ENCODE results near the gene RAB4A.

RAB4A gene

GRCh38 chr1:229302740-229303139 lies 31.8 kb downstream of the RAB4A start:
- no peak for TF ChIP-seq CTCF (conservative IDR thresholded peaks at IDR 0.05; ENCODE audit: control insufficient read depth, insufficient read depth, low read depth, low read length)
- no peak for DNase-seq (ENCODE audit: low read depth)
- no peak overlapping the region for H3K4me3 ChIP-seq (ENCODE audit: control insufficient read depth, low read depth, low read length)

GRCh38 chr1:229303855-229304254 lies 32.9 kb downstream of the RAB4A start:
- DNase-seq (ENCODE audit: low read depth) = no peak
- H3K4me3 ChIP-seq (ENCODE audit: control insufficient read depth, low read depth, low read length) = no peak overlapping the region
- no peak for TF ChIP-seq CTCF (conservative IDR thresholded peaks at IDR 0.05; ENCODE audit: control insufficient read depth, insufficient read depth, low read depth, low read length)

GRCh38 chr1:229305392-229305791 lies 34.5 kb downstream of the RAB4A start:
- no peak for DNase-seq (ENCODE audit: low read depth)
- H3K4me3 ChIP-seq (ENCODE audit: control insufficient read depth, low read depth, low read length) = no peak overlapping the region
- no peak for TF ChIP-seq CTCF (conservative IDR thresholded peaks at IDR 0.05; ENCODE audit: control insufficient read depth, insufficient read depth, low read depth, low read length)

- DNase-seq (ENCODE audit: low read depth) = no peak
- no peak for TF ChIP-seq CTCF (conservative IDR thresholded peaks at IDR 0.05; ENCODE audit: control insufficient read depth, insufficient read depth, low read depth, low read length)
- no peak overlapping the region for H3K4me3 ChIP-seq (ENCODE audit: control insufficient read depth, low read depth, low read length)
Observed at GRCh38 chr1:229309074-229309473, 38.2 kb downstream of the RAB4A start.

GRCh38 chr1:229309684-229310083 lies 38.8 kb downstream of the RAB4A start:
- H3K4me3 ChIP-seq (ENCODE audit: control insufficient read depth, low read depth, low read length) = no peak overlapping the region
- no peak for DNase-seq (ENCODE audit: low read depth)
- no peak for TF ChIP-seq CTCF (conservative IDR thresholded peaks at IDR 0.05; ENCODE audit: control insufficient read depth, insufficient read depth, low read depth, low read length)

- no peak for TF ChIP-seq CTCF (conservative IDR thresholded peaks at IDR 0.05; ENCODE audit: control insufficient read depth, insufficient read depth, low read depth, low read length)
- DNase-seq (ENCODE audit: low read depth) = peak; percentile 19
Observed at GRCh38 chr1:229310833-229311232, 39.9 kb downstream of the RAB4A start.

GRCh38 chr1:229316166-229316565 lies 45.3 kb downstream of the RAB4A start:
- no peak for TF ChIP-seq CTCF (conservative IDR thresholded peaks at IDR 0.05; ENCODE audit: control insufficient read depth, insufficient read depth, low read depth, low read length)
- DNase-seq (ENCODE audit: low read depth) = no peak
- H3K4me3 ChIP-seq (ENCODE audit: control insufficient read depth, low read depth, low read length) = no peak overlapping the region

More at GRCh38 chr1:229310833-229311232, 39.9 kb downstream of the RAB4A start:
- H3K4me3 ChIP-seq (ENCODE audit: control insufficient read depth, low read depth, low read length) = no peak overlapping the region

Measured in fibroblast of mammary gland (primary cell).